ENCODE measurements around the gene CHD5. TPM values are rescaled to one million over a fixed set of nuclear protein-coding genes. Genes with fewer than 3 reads are reported as not detected.

Gene CHD5
- polyA plus RNA-seq, 1 donor = 0.14 TPM

DNA sequence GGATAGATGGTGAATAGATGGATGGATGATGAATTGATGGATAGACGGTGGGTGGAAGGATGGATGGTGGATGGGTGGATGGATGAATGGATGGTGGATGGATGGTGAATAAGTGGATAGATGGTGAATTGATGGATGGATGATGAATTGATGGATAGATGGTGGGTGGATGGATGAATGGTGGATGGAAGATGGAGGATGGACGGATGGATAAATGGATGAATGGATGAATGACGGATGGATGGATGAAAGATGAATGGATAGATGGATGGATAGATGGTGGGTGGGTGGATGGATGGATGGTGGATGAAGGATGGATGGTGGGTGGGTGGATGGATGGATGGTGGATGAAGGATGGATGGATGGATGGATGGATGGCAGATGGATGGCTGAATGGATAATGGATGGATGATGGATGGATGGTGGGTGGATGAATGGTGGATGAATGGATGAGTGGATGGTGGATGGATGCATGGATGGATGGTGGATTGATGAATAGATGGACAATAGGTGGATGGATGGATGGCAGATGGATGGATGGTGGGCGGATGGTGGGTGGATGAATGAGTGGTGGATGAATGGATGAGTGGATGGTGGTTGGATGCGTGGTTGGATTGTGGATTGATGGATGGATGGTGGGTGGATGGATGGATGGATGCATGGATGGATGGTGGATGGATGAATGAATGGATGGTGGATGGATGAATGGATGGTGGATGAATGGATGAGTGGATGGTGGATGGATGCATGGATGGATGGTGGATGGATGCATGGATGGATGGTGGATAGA, 5.3 kb downstream of the CHD5 start:
- no peak for DNase-seq (ENCODE audit: low read depth)

DNA sequence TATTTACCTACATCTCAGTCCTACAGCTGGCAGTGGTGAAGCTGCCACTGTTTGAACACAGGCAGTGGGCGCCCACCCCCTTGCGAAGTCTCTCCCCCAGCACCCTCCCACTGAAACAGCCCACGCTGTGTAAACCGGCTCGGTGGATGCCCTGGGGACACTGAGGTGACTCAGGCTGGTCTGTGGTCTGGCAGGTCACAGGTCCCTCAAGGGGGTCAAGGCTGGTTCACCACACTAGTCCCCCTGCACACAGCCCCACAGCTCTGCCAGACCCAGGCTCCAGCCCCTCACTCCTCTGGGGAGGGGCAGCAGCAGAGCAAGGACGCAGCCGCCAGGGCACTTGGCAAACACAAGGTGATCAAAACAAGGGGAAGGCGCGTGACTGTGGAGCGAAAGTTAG, 7.6 kb downstream of the CHD5 start:
- no peak for DNase-seq (ENCODE audit: low read depth)

DNA sequence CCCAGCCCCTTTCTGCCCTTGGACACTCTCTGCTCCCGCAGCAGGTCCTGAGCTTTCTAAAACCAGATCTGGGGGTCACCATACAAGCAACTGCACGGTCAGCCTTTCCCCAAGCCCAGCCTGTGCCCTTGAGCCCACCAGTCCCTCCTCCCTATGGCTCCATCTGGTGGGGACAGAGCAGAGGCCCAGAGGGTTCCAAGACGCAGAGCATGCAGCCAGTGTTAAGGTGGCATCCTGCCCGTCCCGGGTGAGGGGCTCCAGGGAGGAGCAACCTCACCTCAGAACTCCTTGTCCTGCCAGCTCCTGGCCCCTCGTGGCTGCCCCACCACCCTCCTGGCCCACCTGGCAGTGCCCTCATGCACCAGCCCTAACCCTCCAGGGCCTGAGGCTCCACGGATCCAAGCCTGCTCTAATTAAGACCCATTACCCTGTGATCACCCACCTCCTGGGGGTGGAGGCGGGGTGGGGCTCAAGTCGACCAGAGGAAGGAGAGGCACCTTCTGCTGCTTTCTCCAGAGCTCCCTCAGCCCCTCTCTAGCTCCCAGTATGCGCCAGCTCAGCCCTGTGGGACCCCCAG, 8.5 kb downstream of the CHD5 start:
- DNase-seq (ENCODE audit: low read depth) = no peak

DNA sequence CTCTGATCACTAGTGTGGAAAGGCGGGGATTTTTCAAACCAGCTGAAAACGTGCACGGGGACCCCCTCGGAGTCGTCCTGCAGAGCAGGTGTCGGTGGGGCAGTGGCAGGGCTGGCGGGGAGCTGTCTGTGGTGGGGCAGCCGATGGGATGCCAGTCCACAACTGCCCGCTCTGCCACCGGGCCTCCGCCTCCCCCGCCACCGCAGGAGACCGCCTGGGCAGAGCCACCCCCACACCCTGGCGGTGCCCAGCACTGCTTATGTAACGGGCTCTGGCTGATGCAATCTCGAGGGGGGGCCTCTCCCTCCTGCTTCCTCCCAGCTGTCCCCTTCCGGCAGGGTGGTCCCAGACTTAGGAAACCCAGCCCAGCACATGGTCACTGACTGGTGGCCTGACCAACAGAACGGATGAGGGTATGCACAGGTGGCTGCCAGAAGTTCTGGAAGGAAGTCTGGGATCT, 9.3 kb downstream of the CHD5 start:
- DNase-seq (ENCODE audit: low read depth) = no peak

- no peak for DNase-seq (ENCODE audit: low read depth)
Observed at GRCh38 chr1:6170116-6170741, 9.9 kb downstream of the CHD5 start.

GRCh38 chr1:6168947-6169586, 11.1 kb downstream of the CHD5 start:
- no peak for DNase-seq (ENCODE audit: low read depth)

DNA sequence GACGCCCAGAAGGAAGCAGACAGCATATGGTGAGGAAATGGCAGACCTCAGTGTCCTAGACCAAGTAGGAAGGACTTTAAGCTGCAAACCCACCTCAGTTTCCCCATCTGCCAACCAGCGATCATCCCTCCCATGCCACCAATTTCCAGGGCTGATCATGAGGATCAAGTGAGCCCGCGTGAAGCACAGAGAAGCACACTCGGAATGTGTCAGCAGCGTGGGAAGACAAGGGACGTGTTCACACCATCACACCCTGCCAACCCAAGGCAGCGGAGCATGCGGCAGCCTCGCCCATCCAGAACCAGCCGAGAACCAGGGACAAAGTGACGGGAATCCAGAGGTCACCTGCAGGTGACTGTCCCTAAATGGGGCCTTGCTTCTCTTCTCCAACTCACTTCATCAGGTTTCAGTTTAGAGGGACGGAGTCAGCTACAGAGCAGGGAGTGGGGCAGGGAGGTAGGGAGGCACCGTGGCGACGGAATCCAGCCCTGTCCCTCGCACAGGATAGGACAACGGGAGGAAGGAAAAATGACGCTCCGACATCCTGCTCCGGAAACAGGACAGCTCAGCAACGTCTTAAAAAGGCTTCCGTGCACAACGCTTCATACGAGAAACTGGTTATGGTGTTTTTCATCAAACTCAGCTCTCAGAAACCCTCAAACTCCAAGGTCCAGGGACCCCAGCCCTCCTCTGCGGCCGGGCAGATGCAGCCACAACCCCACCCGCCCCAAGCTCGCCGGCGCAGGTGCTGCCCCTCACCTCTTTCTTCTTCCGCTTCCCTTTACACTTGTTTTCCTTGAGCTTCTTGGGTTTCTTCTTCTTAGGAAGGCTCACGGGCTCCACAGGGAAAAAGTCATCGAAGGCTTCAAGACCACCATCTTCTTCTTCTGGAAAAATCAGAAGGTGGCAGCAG, 12.5 kb downstream of the CHD5 start:
- no peak for DNase-seq (ENCODE audit: low read depth)

- DNase-seq (ENCODE audit: low read depth) = no peak
Observed at GRCh38 chr1:6166655-6167390, 13.3 kb downstream of the CHD5 start.

GRCh38 chr1:6166221-6166620, 13.9 kb downstream of the CHD5 start:
- DNase-seq (ENCODE audit: low read depth) = no peak

DNA sequence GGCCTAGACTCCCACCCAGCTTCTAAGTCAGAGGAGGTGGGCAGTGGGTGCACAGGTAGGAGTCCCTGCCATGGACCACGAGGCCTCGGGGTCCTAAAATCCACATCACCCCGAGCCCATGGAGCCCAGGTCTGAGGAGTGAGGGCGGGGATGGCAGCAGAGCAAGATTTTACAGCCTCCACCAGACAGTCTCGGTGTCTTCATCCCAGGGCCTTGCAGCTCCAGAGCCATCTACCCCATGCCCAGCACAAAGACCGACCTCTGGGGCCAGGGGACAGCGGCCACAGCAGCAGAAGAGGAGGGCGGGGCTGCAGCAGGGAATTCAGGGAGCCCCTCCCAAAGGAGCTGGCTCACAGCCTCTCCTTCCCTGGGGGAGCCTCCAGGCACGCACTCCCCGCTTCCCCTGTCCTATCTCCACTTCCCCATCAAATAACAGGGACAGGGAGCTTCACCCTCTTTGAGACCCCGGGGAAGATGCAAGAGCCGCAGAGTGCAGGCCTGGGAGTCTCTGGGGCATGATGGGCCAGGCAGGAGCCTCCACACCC, 14.6 kb downstream of the CHD5 start:
- DNase-seq (ENCODE audit: low read depth) = no peak

DNA sequence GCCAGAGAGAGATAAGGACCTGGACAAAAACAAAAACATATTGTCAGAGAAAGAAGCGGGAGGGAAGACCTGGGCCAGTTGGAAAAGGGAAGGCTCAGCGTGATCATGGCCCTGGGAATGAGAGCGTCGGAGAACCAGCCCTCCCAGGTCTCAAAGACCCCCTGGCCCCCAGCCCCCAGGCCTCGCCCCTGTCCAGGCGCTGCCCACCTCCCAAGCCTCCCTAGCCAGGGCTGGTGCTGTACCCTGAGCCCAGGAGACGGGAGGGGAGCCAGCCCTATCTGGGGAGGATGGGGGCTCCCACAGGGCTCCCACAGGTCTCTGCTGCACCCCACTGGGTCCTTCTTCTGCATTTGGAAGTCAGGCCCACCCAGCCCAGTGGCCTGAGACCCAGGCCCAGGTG, 15.1 kb downstream of the CHD5 start:
- DNase-seq (ENCODE audit: low read depth) = no peak

- no peak for DNase-seq (ENCODE audit: low read depth)
Observed at GRCh38 chr1:6163973-6164617, 16.0 kb downstream of the CHD5 start.

DNA sequence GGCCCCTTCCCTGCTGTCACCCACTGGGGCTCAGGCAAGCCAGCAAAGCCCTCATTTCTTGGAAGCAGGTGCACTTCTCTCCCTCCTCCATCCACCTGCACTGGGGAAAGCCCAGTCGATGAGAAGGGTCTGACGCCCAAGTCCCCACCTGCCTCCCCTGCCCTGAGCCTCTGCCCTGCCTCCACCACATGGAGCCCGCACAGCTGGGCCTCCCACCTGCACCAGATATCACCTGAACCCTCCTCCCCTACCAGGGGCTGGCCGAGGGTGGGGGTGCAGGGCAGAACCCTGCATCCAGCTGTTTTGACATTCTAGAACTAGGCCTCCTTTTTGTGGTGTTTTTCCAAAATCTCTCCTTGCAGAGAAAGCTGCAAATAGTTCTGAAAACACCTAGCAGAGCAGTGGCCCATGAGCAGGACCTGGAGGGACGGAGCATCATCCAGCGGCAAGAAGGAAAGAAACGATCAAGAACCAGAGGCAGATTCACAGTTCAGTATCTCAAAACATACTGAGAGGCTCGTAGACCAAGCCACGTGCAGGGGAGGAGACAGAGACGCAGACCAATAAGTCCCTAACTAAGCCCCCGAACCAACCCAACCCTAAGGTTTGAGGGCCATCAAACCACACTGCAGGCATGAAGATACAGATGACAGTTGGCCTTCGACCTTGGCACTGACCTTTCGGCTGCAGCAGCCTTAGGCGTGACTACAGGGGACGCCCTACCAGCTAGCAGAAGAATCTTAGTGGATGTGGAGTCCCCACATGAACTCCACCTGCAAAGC, 16.7 kb downstream of the CHD5 start:
- DNase-seq (ENCODE audit: low read depth) = no peak

DNA sequence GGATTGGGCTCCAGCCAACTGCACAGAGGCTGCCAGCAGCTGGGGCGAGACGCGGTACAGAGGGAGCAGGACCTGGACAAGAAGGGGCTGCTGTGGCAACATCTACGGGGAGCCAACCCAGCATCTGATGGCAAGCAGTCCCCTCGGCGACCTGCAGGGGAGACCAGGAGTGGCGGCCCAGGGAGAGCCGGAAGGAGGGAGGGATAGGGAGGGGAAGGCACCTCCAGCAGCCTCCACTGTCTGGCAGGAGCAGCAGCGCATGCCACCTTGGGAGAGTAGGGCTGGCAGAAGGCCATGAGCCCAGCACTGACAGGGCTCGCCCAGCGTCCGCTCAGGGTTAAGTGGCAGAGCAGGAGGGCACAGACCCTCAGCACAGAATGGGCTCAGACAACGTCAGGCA, 17.3 kb downstream of the CHD5 start:
- no peak for DNase-seq (ENCODE audit: low read depth)

- no peak for DNase-seq (ENCODE audit: low read depth)
Observed at GRCh38 chr1:6162341-6162740, 17.8 kb downstream of the CHD5 start.

DNA sequence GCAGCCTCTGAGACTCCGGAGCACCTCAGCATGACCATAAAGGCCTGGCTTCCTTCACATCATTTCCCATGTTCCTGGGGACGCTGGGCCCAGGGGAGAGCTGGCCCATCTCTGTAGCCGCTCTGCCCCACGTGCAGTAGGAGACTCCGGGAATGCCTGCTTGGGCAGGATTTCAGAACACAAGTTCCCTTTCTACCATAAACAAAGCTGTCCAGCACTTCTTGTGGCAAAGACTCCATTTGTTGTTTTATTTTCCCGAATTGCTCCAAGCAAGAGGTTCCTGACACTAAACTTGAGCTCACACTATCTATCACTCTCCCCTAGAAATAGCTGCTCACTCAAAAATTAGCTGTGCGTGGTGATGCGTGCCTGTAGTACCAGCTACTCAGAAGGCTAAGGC, 21.9 kb downstream of the CHD5 start:
- DNase-seq (ENCODE audit: low read depth) = no peak

- DNase-seq (ENCODE audit: low read depth) = no peak
Observed at GRCh38 chr1:6157528-6158174, 22.5 kb downstream of the CHD5 start.

- DNase-seq (ENCODE audit: low read depth) = no peak
Observed at GRCh38 chr1:6157132-6157527, 23.0 kb downstream of the CHD5 start.

Measured in forelimb muscle (tissue), 1 donor.